Loucy (cell line): ENCODE results near the gene CBX5.

Experiments
- EZH2phosphoT487 ChIP-seq: fragments of 200-600 bp; IDR thresholded peaks from 2 replicates; pipeline ENCODE4 v1.6.1; 2018; ENCODE audit warnings: antibody characterized with exemption, mild to moderate bottlenecking, moderate library complexity, borderline replicate concordance
- TF ChIP-seq, protein P1 (sequence below): fragments of 200-600 bp; sonication (generic); conservative IDR thresholded peaks from 2 replicates; pipeline ENCODE4 v1.5.1; 2014; ENCODE audit warnings: mild to moderate bottlenecking, antibody characterized with exemption, low read length

DNA sequence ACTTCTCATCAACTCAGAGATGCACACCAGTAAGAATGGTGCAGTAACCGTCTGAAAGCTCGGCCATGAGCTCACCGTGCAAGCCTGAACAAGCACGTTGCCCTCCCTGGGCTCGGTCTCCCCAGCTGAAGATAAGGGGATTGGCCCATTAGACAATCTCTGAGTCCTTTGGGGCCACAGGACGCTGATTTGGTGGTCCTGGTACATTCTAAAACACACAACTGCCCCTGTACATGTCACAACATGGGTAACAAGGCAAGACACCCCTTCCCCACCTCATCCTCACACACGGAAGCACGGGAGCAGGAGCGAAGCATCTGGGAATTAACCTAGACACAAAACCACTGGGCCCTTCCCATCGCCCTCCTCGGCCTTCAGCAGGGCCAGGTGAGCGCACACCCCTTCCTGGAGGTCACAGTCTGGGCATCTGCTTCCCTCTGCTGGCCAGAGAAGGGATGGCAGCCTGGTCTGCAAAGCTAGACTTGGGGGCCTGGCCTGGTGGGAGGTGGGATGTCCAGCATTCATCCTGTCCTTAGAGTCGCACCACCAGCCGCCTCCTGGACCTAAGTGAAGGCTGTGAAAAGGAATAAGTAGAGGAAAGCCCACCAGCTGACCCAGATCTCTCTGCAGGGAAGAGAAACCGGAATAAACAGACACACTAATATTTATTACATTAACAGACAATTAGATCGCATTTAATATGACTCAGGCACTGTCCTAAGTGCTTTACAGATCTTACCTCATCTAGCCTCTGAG lies 72.2 kb downstream of the CBX5 start:
- TF ChIP-seq, protein P1, sequence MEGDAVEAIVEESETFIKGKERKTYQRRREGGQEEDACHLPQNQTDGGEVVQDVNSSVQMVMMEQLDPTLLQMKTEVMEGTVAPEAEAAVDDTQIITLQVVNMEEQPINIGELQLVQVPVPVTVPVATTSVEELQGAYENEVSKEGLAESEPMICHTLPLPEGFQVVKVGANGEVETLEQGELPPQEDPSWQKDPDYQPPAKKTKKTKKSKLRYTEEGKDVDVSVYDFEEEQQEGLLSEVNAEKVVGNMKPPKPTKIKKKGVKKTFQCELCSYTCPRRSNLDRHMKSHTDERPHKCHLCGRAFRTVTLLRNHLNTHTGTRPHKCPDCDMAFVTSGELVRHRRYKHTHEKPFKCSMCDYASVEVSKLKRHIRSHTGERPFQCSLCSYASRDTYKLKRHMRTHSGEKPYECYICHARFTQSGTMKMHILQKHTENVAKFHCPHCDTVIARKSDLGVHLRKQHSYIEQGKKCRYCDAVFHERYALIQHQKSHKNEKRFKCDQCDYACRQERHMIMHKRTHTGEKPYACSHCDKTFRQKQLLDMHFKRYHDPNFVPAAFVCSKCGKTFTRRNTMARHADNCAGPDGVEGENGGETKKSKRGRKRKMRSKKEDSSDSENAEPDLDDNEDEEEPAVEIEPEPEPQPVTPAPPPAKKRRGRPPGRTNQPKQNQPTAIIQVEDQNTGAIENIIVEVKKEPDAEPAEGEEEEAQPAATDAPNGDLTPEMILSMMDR = peak; percentile 96
- no peak for TF ChIP-seq EZH2phosphoT487
